ENCODE results near the gene PPM1H.
"Not testable (repeated sequence)": the region's sequence is repeated elsewhere in the genome, so short reads cannot be mapped to it uniquely, and the experiment has no call there.

Gene PPM1H

DNA sequence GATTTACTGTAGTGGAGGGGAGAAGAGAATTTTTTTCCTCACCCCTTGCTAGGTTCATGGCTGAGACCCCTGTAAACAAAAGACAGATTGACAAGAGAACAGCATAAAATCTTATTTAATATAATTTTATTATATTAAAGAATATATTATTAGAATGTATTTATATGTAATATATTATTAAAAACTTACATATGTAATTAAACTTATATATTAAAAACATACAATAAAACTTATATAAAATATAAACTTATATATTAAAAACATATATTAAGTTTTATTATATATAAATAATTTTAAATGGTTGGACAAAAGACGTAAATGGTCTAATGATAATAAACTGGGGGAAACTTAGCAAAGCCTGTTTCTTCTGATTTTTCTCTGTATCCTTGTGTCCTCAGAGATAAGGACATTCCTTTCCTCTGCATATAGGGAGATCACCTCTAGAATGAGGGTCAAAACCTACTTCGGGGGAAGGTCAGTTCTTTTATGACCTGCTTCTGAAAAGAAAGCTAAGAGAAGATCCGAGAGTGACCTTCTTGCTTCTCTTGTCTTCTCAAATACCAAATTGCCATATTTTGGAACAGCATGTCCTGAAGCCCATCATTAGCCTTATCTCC lies 8.9 kb upstream of the PPM1H start:
- H3K9ac ChIP-seq (ENCODE audit: low read depth, low read length), result no peak overlapping the region
- no peaks in the 10 kb centered on the region for H3K36me3 ChIP-seq (ENCODE audit: control insufficient read depth, insufficient read depth, low read length)
- peaks cover 12% of the 10 kb centered on the region; the same call in 1 of the 2 replicates for H3K4me1 ChIP-seq (ENCODE audit: control insufficient read depth, insufficient read depth, low read length)
- no peak overlapping the region for H3K27ac ChIP-seq (ENCODE audit: low read depth, low read length)
- no peak overlapping the region for H3K4me3 ChIP-seq (ENCODE audit: low read depth, low read length)
- H3K27me3 ChIP-seq (ENCODE audit: control insufficient read depth, insufficient read depth, low read length), result no peaks in the 10 kb centered on the region
- H3K9me3 ChIP-seq (ENCODE audit: control insufficient read depth, insufficient read depth, low read length), result no peaks in the 10 kb centered on the region; the same call in 1 of the 2 replicates

DNA sequence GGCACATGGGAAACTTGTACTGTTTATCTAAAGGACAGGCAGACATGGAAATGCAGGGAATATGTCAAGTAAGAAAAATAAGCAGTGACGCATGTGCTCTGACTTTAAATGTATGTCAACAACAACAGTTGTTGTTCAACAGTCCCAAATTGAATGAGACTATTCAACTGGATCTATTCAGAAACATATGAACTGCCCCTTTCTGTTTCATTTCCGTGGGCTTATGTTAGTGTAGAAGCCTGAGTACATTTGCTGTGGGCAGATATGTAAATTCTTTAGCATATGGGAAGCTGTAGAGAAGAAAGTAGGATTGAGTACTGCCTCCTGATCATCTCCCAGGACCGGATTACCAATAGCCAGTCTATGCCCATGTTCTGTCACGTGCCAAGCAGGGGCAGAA lies 7.4 kb upstream of the PPM1H start:
- peaks cover 12% of the 10 kb centered on the region; the same call in 1 of the 2 replicates for H3K4me1 ChIP-seq (ENCODE audit: control insufficient read depth, insufficient read depth, low read length)
- H3K27ac ChIP-seq (ENCODE audit: low read depth, low read length); H3K36me3 ChIP-seq (ENCODE audit: control insufficient read depth, insufficient read depth, low read length); H3K9ac ChIP-seq (ENCODE audit: low read depth, low read length); H3K4me3 ChIP-seq (ENCODE audit: low read depth, low read length); H3K9me3 ChIP-seq (ENCODE audit: control insufficient read depth, insufficient read depth, low read length); H3K27me3 ChIP-seq (ENCODE audit: control insufficient read depth, insufficient read depth, low read length): not testable (repeated sequence)

DNA sequence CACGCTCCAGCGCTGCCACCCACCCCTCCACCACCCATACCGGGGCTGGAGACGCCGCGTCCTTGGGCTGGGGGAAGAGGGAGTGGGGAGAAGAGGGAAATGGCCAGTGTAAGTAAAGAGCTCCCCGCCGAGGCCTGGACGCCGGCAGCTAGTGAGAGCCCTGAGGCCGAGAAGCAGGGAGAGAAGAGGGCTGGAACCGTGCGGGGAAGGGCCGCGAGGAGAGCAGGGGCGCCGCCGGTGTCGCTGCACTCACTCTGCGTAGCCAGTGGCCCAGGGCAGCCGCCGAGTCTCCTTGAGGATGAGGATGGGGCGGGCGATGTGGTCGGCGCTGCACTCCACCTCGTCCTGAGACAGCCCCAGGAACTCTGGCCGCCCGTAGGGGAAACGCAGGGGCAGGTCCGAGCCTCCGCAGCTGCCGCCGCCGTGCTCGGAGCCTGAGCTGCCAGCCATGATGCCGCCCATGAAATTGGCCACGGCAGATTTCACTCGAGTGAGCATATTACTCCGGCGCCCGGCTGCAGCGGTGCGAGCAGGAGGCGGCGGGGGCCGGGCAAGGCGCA lies 631 bp downstream of the PPM1H start:
- H3K27me3 ChIP-seq (ENCODE audit: control insufficient read depth, insufficient read depth, low read length), result no peaks in the 10 kb centered on the region
- no peaks in the 10 kb centered on the region for H3K9me3 ChIP-seq (ENCODE audit: control insufficient read depth, insufficient read depth, low read length)
- H3K4me1 ChIP-seq (ENCODE audit: control insufficient read depth, insufficient read depth, low read length), result peaks cover 38% of the 10 kb centered on the region
- H3K9ac ChIP-seq (ENCODE audit: low read depth, low read length), result peak overlapping the region; percentile 59
- H3K27ac ChIP-seq (ENCODE audit: low read depth, low read length), result peak overlapping the region; percentile 34
- no peaks in the 10 kb centered on the region for H3K36me3 ChIP-seq (ENCODE audit: control insufficient read depth, insufficient read depth, low read length)
- H3K4me3 ChIP-seq (ENCODE audit: low read depth, low read length), result peak overlapping the region; percentile 89

DNA sequence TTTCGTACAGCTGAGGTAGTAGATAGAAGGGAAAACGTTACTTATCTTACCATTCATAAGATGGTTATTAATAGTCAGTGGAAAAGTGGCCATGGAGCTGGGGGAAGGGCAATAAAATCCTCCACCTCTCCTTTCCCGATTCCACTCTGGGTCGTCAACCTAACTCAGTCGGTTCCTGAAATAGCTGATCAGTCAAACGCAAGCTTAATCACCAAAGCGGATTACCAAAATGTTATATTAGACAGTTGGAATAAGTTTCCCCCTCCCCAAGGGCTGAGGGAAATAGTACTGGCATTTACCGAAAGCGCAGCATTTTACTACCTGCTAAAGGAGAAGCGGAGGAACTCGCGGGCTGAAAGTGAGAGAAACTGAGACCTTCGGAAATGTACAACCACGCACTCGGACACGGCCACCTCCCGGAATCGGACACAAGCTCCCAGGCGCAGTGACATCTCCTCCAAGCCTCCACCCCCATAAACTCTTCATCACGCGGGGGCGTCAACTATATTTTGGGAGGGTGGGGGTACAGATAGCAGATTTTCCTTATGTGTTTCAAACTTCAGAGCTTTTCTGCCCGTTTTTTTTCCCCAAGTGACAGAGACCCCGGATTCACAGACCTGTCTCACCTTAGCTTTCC lies 1.2 kb downstream of the PPM1H start:
- H3K27ac ChIP-seq (ENCODE audit: low read depth, low read length), result peak overlapping the region; percentile 34

DNA sequence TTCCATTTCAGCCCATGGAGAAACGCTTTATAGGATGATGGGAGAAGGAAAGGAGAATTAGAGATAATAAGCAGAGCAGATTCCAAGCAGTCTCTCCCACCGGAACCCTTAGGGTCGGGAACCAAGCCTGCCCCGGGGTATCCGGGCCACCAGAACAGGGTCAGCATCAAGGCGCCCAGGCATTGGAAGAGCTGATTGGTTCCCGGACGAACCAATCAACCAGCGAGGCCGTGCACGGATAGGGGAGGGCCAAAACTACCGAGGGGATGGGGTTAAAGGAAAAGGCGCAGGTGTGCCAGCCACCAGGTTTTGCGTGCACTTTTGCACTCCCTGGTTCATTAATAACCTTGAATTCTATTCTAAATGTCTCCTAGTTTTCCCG lies 1.7 kb downstream of the PPM1H start:
- Histone ChIP-seq H3K9me3 (ENCODE audit: control insufficient read depth, insufficient read depth, low read length) (no peaks in the 10 kb centered on the region), H3K36me3 (ENCODE audit: control insufficient read depth, insufficient read depth, low read length) (no peaks in the 10 kb centered on the region), H3K9ac (ENCODE audit: low read depth, low read length) (0 out of 2 replicates have a peak overlapping the region, but pooled peaks have one; percentile 8), H3K27ac (ENCODE audit: low read depth, low read length) (no peak overlapping the region), H3K4me3 (ENCODE audit: low read depth, low read length) (peak overlapping the region; percentile 89), H3K27me3 (ENCODE audit: control insufficient read depth, insufficient read depth, low read length) (no peaks in the 10 kb centered on the region), H3K4me1 (ENCODE audit: control insufficient read depth, insufficient read depth, low read length) (peaks cover 49% of the 10 kb centered on the region)

More for the DNA sequence above, 1.2 kb downstream of the PPM1H start:
- H3K9ac ChIP-seq (ENCODE audit: low read depth, low read length), result no peak overlapping the region
- H3K36me3 ChIP-seq (ENCODE audit: control insufficient read depth, insufficient read depth, low read length), result no peaks in the 10 kb centered on the region
- H3K9me3 ChIP-seq (ENCODE audit: control insufficient read depth, insufficient read depth, low read length), result no peaks in the 10 kb centered on the region
- H3K4me3 ChIP-seq (ENCODE audit: low read depth, low read length), result peak overlapping the region; percentile 89
- H3K27me3 ChIP-seq (ENCODE audit: control insufficient read depth, insufficient read depth, low read length), result no peaks in the 10 kb centered on the region
- peaks cover 44% of the 10 kb centered on the region for H3K4me1 ChIP-seq (ENCODE audit: control insufficient read depth, insufficient read depth, low read length)

DNA sequence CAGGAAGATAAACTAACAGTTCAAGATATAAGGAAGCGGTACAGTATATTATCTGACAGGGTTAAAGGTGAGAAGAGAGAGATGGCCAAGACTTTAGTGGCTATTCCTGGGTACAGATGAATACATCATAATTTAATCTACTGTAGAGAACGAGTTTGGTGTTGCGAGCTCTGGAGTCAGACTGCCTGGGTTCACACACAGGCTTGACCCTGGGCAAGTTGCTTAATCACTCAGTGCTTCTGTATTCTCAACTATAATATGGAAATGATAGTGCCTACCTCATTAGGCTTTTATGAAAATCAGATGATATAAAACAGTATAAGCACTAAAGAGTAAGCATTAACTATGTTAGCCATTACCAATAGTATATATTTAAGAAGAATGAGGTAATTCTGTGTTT lies 3.5 kb downstream of the PPM1H start:
- H3K4me3 ChIP-seq (ENCODE audit: low read depth, low read length), result no peak overlapping the region
- peaks cover 50% of the 10 kb centered on the region for H3K4me1 ChIP-seq (ENCODE audit: control insufficient read depth, insufficient read depth, low read length)
- H3K27me3 ChIP-seq (ENCODE audit: control insufficient read depth, insufficient read depth, low read length), result no peaks in the 10 kb centered on the region
- H3K27ac ChIP-seq (ENCODE audit: low read depth, low read length), result peak overlapping the region; percentile 43
- no peaks in the 10 kb centered on the region for H3K9me3 ChIP-seq (ENCODE audit: control insufficient read depth, insufficient read depth, low read length)
- H3K36me3 ChIP-seq (ENCODE audit: control insufficient read depth, insufficient read depth, low read length), result no peaks in the 10 kb centered on the region
- H3K9ac ChIP-seq (ENCODE audit: low read depth, low read length), result no peak overlapping the region

DNA sequence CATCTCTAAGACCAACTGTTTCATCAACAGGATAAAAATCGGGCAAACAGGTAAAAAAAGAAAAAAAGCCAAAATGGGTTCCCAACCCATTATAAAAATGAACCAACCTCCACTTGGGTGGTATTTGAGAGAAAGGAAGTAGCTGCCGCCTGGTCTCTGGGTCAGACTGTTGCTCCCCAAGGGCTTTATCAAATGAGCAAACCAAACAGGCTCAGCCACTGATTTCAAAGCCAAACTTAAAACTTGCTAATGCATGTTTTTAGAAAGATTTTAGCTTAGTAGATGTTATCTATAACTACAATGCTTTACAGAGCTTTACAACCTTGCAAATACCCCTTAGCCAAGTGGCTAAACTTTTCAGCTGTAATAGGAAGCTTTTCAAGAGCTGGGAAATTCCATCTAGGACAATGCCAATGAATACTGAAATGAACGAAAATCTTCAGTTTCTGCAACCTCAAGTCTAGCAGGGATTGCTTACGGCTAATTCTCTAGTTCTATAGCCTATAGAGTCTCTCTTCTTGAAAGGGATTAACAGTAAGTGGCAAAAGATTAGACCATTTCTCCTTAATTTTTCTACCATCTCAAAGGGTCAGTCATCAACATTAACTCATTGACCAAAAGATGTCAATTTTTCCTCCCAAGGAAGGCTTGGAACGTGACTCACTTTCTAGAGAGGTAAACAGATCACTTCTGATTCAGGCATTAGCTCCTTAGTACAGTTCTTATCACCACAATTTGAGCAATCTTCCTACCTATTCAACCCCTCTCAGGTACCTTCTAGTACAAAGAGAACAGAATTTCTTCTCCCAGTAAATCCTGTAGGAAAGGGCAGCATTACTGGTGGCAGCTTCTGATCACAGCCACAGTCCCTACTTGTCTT lies 4.2 kb downstream of the PPM1H start:
- no peaks in the 10 kb centered on the region for H3K9me3 ChIP-seq (ENCODE audit: control insufficient read depth, insufficient read depth, low read length)
- peak overlapping the region; percentile 43 for H3K27ac ChIP-seq (ENCODE audit: low read depth, low read length)
- no peak overlapping the region for H3K4me3 ChIP-seq (ENCODE audit: low read depth, low read length)
- peaks cover 43% of the 10 kb centered on the region for H3K4me1 ChIP-seq (ENCODE audit: control insufficient read depth, insufficient read depth, low read length)
- H3K9ac ChIP-seq (ENCODE audit: low read depth, low read length), result no peak overlapping the region
- no peaks in the 10 kb centered on the region for H3K36me3 ChIP-seq (ENCODE audit: control insufficient read depth, insufficient read depth, low read length)
- H3K27me3 ChIP-seq (ENCODE audit: control insufficient read depth, insufficient read depth, low read length), result no peaks in the 10 kb centered on the region

DNA sequence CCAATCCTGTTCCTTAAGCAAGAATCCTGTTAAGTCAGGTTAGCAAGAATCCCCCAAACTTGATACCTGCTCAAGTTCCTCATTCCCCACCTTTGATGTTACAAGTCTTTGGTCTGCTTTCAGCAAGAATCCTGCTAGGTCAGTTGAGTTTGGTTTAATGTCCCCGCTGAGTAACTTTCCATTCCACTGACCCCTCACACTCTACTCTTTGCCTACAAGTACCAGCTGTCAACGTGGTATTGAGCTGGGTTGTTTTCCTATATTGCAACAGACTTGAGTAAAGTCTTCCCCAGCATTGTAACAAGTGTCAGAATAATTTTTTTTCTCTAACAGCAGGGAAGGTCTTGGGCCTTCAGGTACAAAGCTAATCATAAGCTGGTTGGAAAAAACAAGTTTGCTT lies 6.3 kb downstream of the PPM1H start:
- Histone ChIP-seq H3K4me1 (ENCODE audit: control insufficient read depth, insufficient read depth, low read length) (peaks cover 38% of the 10 kb centered on the region), H3K9me3 (ENCODE audit: control insufficient read depth, insufficient read depth, low read length) (no peaks in the 10 kb centered on the region), H3K27me3 (ENCODE audit: control insufficient read depth, insufficient read depth, low read length) (no peaks in the 10 kb centered on the region), H3K4me3 (ENCODE audit: low read depth, low read length) (no peak overlapping the region), H3K9ac (ENCODE audit: low read depth, low read length) (no peak overlapping the region), H3K27ac (ENCODE audit: low read depth, low read length) (no peak overlapping the region), H3K36me3 (ENCODE audit: control insufficient read depth, insufficient read depth, low read length) (no peaks in the 10 kb centered on the region)

DNA sequence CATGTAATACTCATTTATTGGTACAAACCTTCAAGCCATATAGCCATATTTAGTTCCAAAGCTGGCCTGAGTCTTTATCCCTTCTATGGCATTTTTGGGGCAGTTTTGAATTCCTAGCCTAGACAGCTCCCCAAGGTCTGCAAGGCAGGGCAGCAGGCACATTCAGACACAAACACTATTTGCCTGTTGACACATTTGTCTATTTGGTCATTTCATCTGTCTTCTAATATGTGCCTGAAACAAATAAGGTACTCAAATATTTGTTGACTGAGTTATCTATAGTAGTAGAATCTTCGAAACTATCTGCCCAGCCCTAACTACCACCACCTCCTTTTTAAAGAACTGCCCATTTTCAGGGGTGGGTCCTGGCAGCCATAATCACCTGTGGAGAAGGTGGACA lies 9.3 kb downstream of the PPM1H start:
- no peak overlapping the region for H3K9ac ChIP-seq (ENCODE audit: low read depth, low read length)
- H3K4me1 ChIP-seq (ENCODE audit: control insufficient read depth, insufficient read depth, low read length), result peaks cover 33% of the 10 kb centered on the region
- no peaks in the 10 kb centered on the region for H3K9me3 ChIP-seq (ENCODE audit: control insufficient read depth, insufficient read depth, low read length)
- H3K4me3 ChIP-seq (ENCODE audit: low read depth, low read length), result no peak overlapping the region
- H3K27ac ChIP-seq (ENCODE audit: low read depth, low read length), result no peak overlapping the region
- no peaks in the 10 kb centered on the region for H3K27me3 ChIP-seq (ENCODE audit: control insufficient read depth, insufficient read depth, low read length)
- H3K36me3 ChIP-seq (ENCODE audit: control insufficient read depth, insufficient read depth, low read length), result no peaks in the 10 kb centered on the region

DNA sequence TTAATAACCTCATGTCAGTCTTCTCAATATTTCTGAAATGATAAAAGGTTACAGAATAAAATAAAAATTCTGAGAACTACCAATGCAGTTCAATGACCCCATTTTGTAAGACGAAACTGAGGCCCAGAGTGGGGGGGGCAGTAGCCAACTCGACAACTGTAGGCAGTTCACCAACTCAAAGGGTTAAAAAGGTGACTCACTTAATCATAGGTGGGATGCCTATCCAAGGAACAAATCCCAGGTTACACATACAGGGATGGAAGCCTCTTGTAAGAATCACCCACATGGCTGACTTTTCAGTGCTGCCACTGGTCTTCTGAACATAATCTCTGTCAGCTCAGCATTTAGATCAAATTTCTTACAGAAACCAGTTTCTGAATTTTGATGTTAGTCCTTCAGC lies 10.9 kb downstream of the PPM1H start:
- no peaks in the 10 kb centered on the region for H3K9me3 ChIP-seq (ENCODE audit: control insufficient read depth, insufficient read depth, low read length)
- H3K4me1 ChIP-seq (ENCODE audit: control insufficient read depth, insufficient read depth, low read length), result peaks cover 24% of the 10 kb centered on the region
- no peak overlapping the region for H3K9ac ChIP-seq (ENCODE audit: low read depth, low read length)
- no peaks in the 10 kb centered on the region for H3K27me3 ChIP-seq (ENCODE audit: control insufficient read depth, insufficient read depth, low read length)
- no peak overlapping the region for H3K4me3 ChIP-seq (ENCODE audit: low read depth, low read length)
- no peak overlapping the region for H3K27ac ChIP-seq (ENCODE audit: low read depth, low read length)
- H3K36me3 ChIP-seq (ENCODE audit: control insufficient read depth, insufficient read depth, low read length), result no peaks in the 10 kb centered on the region

DNA sequence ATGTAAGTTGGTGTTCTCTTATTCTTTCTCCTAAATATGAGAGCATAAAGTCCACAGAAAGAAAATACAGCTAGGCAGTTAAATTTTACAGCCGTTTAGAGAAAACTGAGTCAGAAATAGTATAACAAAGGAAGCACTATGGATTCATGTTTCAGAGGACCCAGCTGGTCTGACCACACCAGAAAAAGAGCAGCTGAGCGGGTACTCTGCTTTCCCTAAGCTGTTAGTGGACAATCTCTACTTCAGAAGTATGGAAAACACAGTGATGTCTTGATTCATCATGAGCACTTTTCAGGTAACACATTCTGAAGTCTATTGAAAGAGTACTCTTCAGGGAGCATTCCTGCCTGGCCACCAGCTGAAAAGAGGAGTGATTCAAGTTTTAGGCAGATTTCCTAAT lies 12.4 kb downstream of the PPM1H start:
- Histone ChIP-seq H3K36me3 (ENCODE audit: control insufficient read depth, insufficient read depth, low read length) (no peaks in the 10 kb centered on the region), H3K9ac (ENCODE audit: low read depth, low read length) (no peak overlapping the region), H3K4me3 (ENCODE audit: low read depth, low read length) (no peak overlapping the region), H3K4me1 (ENCODE audit: control insufficient read depth, insufficient read depth, low read length) (peaks cover 24% of the 10 kb centered on the region), H3K9me3 (ENCODE audit: control insufficient read depth, insufficient read depth, low read length) (no peaks in the 10 kb centered on the region), H3K27ac (ENCODE audit: low read depth, low read length) (no peak overlapping the region), H3K27me3 (ENCODE audit: control insufficient read depth, insufficient read depth, low read length) (no peaks in the 10 kb centered on the region)

Data from HUES48 (cell line).